ENCODE measurements around the gene ISG15. TPM values are rescaled to one million over a fixed set of nuclear protein-coding genes. Genes with fewer than 3 reads are reported as not detected.

ISG15 gene
- total and polyA plus RNA-seq, 10 donors, result 23.3 to 230 (median 58.8) TPM

- Histone ChIP-seq H3K27me3 (replicated peaks in 1 of 7) (peaks cover 6 to 100% (median 73%) of the 10 kb centered on the region in 7 donors), H3K4me3 (peak within 1 kb of the TSS; percentile 38 to 79 (median 53)), H3K27ac (peak within 1 kb of the TSS; percentile 74 to 93 (median 89)), H3K4me1 (peaks cover 5 to 80% (median 54%) of the 10 kb centered on the region in 6 donors), H3K36me3 (peaks cover 0 to 5% (median 0%) of the 10 kb centered on the region in 6 donors), H3K9me3 (no peaks in the 10 kb centered on the region)
- intact Hi-C loops (cut with DNase I; ENCODE audit: low total_unique reads), result no loop called here
- WGBS, 5 donors, result 0 to 1% (median 0%) methylated on average over 19 to 95 of the region's 95 CpGs
- peak in 1 of 11 experiments; percentile 7 for TF ChIP-seq CTCF (IDR thresholded peaks at IDR 0.05 in 8 of 11, conservative IDR thresholded peaks at IDR 0.05 in 3 of 11)
- peak; percentile 14 to 79 (median 57) for TF ChIP-seq POLR2AphosphoS5 (IDR thresholded peaks at IDR 0.05)
- TF ChIP-seq POLR2A (IDR thresholded peaks at IDR 0.05), result no peak
- DNase-seq, result peak; percentile 87
Observed at GRCh38 chr1:999725-1000356, 13.5 kb upstream of the ISG15 start, which contains the start of gene HES4. TSS of gene HES4 (minus strand) at chr1:1000097. CDS start at chr1:999973, 124 bp downstream.

DNA sequence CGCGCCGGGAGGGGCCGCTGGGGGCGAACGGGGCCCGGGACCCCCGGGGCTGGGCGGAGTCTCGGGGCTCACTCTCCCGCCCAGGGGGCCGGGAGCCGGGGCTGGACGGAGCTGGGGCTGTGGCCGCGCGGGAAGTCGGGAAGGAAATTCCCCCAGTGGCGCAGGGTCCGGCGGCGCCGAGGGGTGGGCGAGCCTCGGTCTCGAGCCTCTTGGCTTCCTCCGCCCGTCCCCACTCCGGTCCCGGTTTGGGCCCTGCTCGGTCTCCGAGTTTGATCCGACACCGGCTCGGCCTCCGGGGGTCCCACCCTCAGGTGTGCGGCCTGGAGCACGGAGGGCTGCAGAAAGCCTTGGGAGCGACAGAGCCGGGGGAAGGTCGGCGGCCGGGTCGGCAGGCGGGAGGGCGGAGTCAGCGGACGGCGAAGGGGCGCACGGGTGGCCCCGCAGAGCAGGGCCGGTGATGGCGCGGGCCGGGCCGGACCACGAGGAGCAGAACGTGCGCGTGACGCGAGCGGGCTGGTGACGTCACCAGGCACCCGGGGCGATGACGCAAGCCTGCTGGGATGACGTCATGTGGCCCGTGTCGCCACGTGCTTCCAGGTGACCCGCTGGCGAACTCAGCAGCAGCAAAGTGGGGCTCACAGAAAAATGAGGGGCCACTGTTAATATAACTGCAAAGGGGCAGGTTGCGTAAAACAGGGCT lies 12.8 kb upstream of the ISG15 start:
- peaks cover 6 to 100% (median 79%) of the 10 kb centered on the region in 7 donors for H3K27me3 ChIP-seq (replicated peaks in 1 of 7)
- intact Hi-C loops (cut with DNase I; ENCODE audit: low total_unique reads), result no loop called here
- TF ChIP-seq POLR2AphosphoS5 (IDR thresholded peaks at IDR 0.05), result peak; percentile 50 to 83 (median 64)
- no peak for TF ChIP-seq CTCF (IDR thresholded peaks at IDR 0.05 in 8 of 11, conservative IDR thresholded peaks at IDR 0.05 in 3 of 11)
- peak; percentile 81 for DNase-seq
- 1 to 2% (median 2%) methylated on average over 25 to 75 of the region's 75 CpGs for WGBS, 5 donors
- peaks cover 5 to 86% (median 60%) of the 10 kb centered on the region in 6 donors for H3K4me1 ChIP-seq
- H3K36me3 ChIP-seq, result peaks cover 0 to 5% (median 0%) of the 10 kb centered on the region in 6 donors
- H3K4me3 ChIP-seq, result peak overlapping the region; percentile 38 to 79 (median 53)
- peak overlapping the region; percentile 74 to 93 (median 89) for H3K27ac ChIP-seq
- H3K9me3 ChIP-seq, result no peaks in the 10 kb centered on the region

GRCh38 chr1:1001057-1001783 lies 12.1 kb upstream of the ISG15 start:
- H3K4me3 ChIP-seq, result peak overlapping the region; percentile 38 to 79 (median 53)
- intact Hi-C loops (cut with DNase I; ENCODE audit: low total_unique reads), result no loop called here

More at GRCh38 chr1:1001057-1001783, 12.1 kb upstream of the ISG15 start:
- Histone ChIP-seq H3K27me3 (replicated peaks in 1 of 7) (peaks cover 6 to 100% (median 75%) of the 10 kb centered on the region in 7 donors), H3K36me3 (peaks cover 0 to 5% (median 0%) of the 10 kb centered on the region in 6 donors), H3K4me1 (peaks cover 5 to 84% (median 61%) of the 10 kb centered on the region in 6 donors), H3K9me3 (no peaks in the 10 kb centered on the region), H3K27ac (peak overlapping the region in 7 of 8 donors; percentile 87 to 93 (median 89))
- TF ChIP-seq POLR2AphosphoS5 (IDR thresholded peaks at IDR 0.05) (no peak), POLR2A (IDR thresholded peaks at IDR 0.05) (no peak), CTCF (IDR thresholded peaks at IDR 0.05 in 8 of 11, conservative IDR thresholded peaks at IDR 0.05 in 3 of 11) (no peak)
- peak; percentile 74 for DNase-seq
- 1 to 4% (median 3%) methylated on average over 32 to 58 of the region's 58 CpGs for WGBS, 5 donors
